Fibroblast of pulmonary artery (primary cell): Measurements from ENCODE around the gene SEC24C.
"Not testable (repeated sequence)": the region's sequence is repeated elsewhere in the genome, so short reads cannot be mapped to it uniquely, and the experiment has no call there.

Experiments
- DNase-seq: peaks from one replicate; pipeline ENCODE4 v3.0.0-alpha.2; 2010; ENCODE audit warnings: low read depth
- H3K4me3 ChIP-seq: replicated peaks from 2 replicates; pipeline ENCODE4 v1.5.1; 2011; ENCODE audit warnings: low read depth, mild to moderate bottlenecking, control low read depth, low read length, moderate library complexity
- TF ChIP-seq, protein P1 (sequence below): IDR thresholded peaks from 2 replicates; pipeline ENCODE4 v1.5.1; 2011; ENCODE audit warnings: mild to moderate bottlenecking, control low read depth, low read length, inconsistent platforms; ENCODE audit errors: missing control alignments

Gene SEC24C

DNA sequence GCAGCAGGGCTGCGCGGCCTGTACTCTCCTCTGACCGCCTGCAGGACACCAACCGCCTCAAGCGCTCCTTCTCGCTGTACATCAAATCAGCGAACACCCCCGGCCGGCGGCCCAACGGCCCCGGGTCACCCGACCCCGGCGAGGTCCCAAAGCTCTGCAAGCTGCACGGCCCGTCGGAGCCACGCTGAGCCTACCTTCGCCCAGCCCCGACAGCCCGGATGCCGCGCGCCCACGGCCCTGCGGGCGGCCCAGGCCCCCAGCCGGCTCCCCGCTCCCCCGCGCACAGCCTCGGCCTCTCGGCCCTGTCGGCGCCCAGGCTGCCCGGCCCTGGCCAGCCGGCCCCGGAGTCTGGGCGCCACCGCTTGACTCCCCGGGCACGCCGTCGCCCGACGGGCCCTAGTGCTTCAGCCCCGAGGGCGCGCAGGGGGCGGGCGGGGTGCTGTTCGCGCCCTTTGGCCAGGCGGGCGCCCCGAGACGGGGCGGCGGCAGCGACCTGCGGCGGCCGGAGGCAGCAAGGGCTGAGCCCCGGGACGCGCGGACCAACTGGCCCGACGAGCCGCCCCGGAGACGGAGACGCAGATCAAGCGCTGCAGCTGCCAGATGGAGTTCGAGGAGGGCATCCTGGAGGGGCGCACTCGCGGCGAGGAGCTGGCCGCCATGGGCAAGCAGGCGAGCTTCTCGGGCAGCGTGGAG, 11.1 kb upstream of the SEC24C start:
- DNase-seq: no peak
- TF ChIP-seq, protein P1, sequence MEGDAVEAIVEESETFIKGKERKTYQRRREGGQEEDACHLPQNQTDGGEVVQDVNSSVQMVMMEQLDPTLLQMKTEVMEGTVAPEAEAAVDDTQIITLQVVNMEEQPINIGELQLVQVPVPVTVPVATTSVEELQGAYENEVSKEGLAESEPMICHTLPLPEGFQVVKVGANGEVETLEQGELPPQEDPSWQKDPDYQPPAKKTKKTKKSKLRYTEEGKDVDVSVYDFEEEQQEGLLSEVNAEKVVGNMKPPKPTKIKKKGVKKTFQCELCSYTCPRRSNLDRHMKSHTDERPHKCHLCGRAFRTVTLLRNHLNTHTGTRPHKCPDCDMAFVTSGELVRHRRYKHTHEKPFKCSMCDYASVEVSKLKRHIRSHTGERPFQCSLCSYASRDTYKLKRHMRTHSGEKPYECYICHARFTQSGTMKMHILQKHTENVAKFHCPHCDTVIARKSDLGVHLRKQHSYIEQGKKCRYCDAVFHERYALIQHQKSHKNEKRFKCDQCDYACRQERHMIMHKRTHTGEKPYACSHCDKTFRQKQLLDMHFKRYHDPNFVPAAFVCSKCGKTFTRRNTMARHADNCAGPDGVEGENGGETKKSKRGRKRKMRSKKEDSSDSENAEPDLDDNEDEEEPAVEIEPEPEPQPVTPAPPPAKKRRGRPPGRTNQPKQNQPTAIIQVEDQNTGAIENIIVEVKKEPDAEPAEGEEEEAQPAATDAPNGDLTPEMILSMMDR: no peak
- H3K4me3 ChIP-seq: no peak overlapping the region

DNA sequence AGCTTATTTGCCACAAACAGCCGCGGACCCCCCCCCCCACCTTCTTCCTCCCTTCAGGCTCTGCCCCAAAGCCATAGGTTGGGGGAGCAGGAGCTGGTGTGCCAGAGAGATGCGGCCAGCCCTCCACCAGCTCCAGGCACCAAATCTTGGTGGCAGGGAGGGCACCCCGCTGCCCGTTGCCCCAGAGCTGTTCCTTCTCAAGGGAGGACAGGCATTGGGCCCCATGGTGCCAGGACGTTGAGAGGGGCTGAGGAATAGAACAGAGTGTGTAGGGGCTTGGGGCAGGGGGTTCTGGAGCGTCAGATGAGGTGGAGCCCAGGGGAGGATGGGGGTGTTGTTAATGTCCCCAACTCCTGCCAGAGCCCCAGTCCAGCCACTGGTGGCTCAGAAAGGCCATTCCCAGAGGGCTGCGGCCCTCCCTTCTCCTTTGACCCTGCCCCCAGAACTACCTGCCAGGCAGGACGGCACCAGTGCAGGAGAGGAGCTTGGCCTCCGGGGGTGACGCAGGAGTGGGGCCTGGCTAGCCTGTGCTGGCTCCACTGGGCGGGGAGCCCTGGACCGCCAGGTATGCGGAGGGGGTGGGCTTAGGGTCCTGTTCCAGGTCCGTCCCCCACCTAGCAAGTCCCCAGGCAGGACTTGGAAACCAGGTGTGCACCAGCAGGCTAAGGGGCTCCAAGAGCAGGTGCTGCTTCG, 10.0 kb upstream of the SEC24C start:
- DNase-seq: no peak

DNA sequence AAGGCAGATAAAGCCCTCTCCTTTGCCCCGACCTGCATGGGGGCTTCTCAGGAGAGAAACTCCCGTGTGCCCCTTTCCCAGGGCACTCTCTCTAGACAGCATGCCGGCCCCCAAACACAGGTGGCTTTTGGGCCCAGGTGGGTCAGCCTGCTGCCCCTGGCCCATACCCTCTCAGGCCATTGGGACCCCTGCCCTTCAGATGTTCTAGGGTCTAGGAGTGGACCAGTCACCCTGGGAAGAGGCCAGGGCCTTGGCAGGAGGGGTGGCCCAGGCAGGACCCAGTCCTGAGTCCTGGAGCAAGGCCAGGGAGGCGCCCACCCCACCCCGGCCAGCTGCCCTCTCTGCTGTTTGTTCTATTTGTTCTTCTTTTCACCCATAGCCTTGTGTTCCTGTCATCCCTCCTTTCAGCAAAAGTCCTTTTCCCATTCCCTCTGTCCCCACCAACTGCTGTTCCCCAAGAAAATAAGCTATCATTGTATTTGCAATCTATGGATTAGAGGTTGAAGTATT, 9.3 kb upstream of the SEC24C start:
- DNase-seq: no peak
- H3K4me3 ChIP-seq: no peak overlapping the region
- TF ChIP-seq, protein P1: no peak

More for the DNA sequence above, 10.0 kb upstream of the SEC24C start:
- no peak overlapping the region for H3K4me3 ChIP-seq
- TF ChIP-seq, protein P1: no peak

DNA sequence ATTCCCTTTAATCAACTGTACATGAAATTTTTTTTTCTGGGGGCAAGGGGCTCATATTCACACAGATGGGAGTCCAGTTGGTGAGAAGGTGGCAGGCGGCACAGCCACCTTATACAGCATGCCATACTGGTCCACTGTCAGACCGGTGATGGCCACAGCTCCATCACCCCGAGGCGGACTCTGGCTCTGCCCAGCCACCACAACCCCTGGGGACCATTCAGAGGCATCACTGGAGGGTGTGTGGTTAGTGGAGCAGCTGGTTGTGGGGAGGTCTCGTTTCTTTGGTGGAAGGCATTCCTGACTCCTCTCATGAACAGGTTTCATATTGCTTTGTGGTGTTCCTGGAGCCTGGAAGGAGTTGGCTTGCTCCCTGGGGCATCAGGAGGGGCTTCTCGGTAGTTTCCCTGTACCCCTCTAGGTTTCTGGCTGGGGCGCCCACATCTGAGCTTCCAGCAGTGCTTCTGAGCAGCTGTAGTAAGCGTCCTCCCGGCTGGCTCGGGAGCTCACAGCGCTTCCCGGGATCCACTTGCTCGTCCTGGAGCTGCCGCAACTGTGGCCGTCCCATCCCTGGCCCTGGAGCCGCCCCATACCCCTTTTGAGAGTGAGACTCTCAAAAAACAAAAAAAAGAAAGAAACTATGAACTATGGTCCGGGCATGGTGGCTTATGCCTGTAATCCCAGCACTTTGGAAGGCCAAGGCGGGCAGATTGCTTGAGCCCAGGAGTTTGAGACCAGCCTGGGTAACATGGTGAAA, 3.5 kb upstream of the SEC24C start:
- DNase-seq, H3K4me3 ChIP-seq: not testable (repeated sequence)

DNA sequence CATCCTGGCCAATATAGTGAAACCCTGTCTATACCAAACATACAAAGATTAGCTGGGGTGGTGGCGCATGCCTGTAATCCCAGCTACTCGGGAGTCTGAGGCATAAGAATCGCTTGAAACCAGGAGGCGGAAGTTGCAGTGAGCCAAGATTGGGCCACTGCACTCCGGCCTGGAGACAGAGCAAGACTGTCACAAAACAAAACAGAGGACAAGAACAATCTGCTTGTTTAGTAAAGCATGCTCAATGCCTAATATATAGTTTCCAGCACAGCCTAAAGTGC, 1.8 kb upstream of the SEC24C start:
- TF ChIP-seq, protein P1: no peak
- no peak overlapping the region for H3K4me3 ChIP-seq
- DNase-seq: no peak

DNA sequence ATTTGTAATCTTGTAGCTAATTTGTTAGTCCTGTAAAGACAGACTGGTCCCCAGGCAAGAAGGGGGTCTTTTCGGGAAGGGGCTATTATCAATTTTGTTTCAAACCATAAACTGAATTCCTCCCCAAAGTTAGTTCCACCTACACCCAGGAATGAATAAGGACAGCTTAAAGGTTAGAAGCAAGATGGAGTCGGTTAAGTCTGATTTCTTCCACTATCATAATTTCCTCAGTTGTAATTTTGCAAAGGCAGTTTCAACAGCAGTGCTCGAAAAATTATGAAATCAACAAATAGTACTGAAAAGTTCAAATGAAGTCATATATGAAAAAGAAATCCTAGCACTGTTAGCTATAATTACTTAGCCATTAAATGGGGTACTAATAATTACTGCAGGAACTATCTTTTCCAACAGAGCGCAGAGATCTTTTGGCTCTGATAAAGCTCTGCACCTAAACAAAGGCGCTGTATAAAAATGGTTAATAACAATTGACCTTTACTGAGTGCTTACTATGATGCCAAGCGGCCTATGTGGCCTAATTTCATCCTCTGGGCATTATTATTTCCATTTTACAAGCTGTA, 756 bp upstream of the SEC24C start:
- TF ChIP-seq, protein P1: no peak
- H3K4me3 ChIP-seq: peak overlapping the region; percentile 99
- no peak for DNase-seq

DNA sequence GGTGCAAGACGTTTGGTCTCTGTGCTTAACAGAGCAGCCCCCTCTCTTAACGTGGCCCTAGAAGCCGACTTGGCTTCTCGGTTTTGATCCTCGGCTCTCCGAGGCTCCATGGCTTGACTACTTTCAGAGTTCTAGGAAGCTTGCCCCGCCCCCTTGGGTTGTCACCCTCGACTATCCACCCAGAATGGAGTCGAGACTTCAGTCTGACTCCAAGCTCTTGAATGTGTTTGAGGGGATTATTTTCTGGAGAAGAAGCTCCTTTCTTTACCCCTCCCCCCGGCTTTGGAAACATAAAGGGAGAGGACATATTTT, 448 bp downstream of the SEC24C start:
- peak overlapping the region; percentile 99 for H3K4me3 ChIP-seq
- TF ChIP-seq, protein P1: no peak
- DNase-seq: peak; percentile 61
